Measurements from ENCODE around the gene SEMA3G. TPM values are rescaled to one million over a fixed set of nuclear protein-coding genes. Genes with fewer than 3 reads are reported as not detected.

The SEMA3G gene
- total and polyA plus RNA-seq, 4 donors, result 5.1 to 30.8 (median 14.9) TPM

DNA sequence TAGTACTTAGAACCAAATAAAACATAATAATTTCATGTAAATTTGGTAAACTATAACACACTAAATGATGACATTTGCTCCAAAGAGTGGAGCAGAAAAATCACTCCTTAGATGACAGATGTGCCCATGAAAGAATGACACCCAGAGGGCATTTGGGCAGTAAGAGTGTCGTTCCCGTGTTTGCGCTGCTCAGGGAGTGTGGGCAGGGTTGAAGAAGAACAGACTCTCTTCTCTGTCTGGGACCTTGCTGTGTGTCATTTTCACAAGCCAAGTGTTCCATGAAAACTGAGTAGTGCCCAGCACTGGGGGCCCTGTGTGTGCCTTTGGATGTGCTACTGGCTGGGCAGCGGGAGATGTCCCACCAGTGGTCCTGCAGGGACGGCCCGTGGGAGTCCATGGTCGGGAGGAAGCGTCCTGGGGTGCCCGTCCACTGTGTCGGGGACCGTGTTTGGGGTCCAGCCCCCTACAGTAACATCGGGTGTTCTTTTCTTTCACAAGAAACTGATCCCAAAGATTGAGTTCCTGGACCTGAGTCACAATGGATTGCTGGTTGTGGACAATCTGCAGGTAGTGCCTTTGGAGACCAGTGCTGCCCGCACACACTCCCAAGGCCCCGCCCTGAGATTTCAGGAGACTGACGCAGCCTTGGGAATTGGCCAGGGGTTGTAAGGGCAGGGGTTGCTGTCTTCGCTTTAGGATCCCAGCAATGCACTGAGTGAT lies 32.3 kb upstream of the SEMA3G start:
- peaks cover 32 to 88% (median 72%) of the 10 kb centered on the region in 4 donors for H3K36me3 ChIP-seq (ENCODE audit: control insufficient read depth in 4 of 4, insufficient read depth in 4 of 4, low read length in 4 of 4)
- no peak overlapping the region for H3K4me3 ChIP-seq
- 97 to 98% methylated on average over 16 of the region's 16 CpGs for WGBS, 2 donors
- DNase-seq (no peak), ATAC-seq (ENCODE audit: insufficient read depth, low FRiP score) (no peak)
- no peaks in the 10 kb centered on the region for H3K9me3 ChIP-seq (ENCODE audit: control insufficient read depth in 4 of 4, insufficient read depth in 3 of 4, low read length in 3 of 4)
- no peak for TF ChIP-seq CTCF (IDR thresholded peaks at IDR 0.05; ENCODE audit: control extremely low read depth, extremely low read depth)
- no peak overlapping the region for H3K27ac ChIP-seq (ENCODE audit: low read depth in 1 of 2, low read length in 1 of 2)
- no peaks in the 10 kb centered on the region for H3K27me3 ChIP-seq (ENCODE audit: control insufficient read depth in 3 of 3, insufficient read depth in 3 of 3, low read length in 2 of 3)
- H3K4me1 ChIP-seq (ENCODE audit: control insufficient read depth in 5 of 5, insufficient read depth in 5 of 5, low read length in 5 of 5), result peaks cover 0 to 1% (median 0%) of the 10 kb centered on the region in 5 donors
- H3K9ac ChIP-seq (ENCODE audit: insufficient read depth in 1 of 2, low read length in 2 of 2), result no peak overlapping the region

DNA sequence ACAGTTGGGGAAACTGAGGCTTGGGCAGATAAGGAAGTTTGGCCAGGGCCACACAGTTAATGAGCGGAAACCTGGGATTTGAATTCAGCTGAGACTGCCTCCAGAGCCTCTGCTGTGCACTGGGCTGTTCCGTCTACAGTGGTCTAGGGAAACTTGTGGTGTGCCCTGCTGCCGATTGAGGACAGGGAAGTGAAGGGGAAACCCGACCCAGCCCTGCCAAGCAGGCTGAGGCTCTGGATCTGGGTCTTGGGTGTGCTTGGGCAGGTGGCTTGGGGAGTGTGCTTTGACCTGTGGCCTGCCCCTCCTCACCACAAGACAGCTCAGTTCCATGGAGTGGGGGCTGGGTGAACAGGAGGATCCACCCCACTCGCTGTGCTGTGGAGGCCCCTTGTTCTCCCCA lies 28.1 kb upstream of the SEMA3G start:
- DNase-seq, result no peak
- no peak for TF ChIP-seq CTCF (IDR thresholded peaks at IDR 0.05; ENCODE audit: control extremely low read depth, extremely low read depth)
- peaks cover 16 to 64% (median 48%) of the 10 kb centered on the region in 4 donors for H3K36me3 ChIP-seq (ENCODE audit: control insufficient read depth in 4 of 4, insufficient read depth in 4 of 4, low read length in 4 of 4)
- H3K4me3 ChIP-seq, result no peak overlapping the region
- peaks cover 0 to 11% (median 0%) of the 10 kb centered on the region in 5 donors for H3K4me1 ChIP-seq (ENCODE audit: control insufficient read depth in 5 of 5, insufficient read depth in 5 of 5, low read length in 5 of 5)
- ATAC-seq (ENCODE audit: insufficient read depth, low FRiP score), result no peak
- 80 to 85% methylated on average over 5 of the region's 5 CpGs for WGBS, 2 donors
- no peaks in the 10 kb centered on the region for H3K27me3 ChIP-seq (ENCODE audit: control insufficient read depth in 3 of 3, insufficient read depth in 3 of 3, low read length in 2 of 3)
- H3K9me3 ChIP-seq (ENCODE audit: control insufficient read depth in 4 of 4, insufficient read depth in 3 of 4, low read length in 3 of 4), result no peaks in the 10 kb centered on the region
- H3K9ac ChIP-seq (ENCODE audit: insufficient read depth in 1 of 2, low read length in 2 of 2), result no peak overlapping the region
- H3K27ac ChIP-seq (ENCODE audit: low read depth in 1 of 2, low read length in 1 of 2), result no peak overlapping the region

DNA sequence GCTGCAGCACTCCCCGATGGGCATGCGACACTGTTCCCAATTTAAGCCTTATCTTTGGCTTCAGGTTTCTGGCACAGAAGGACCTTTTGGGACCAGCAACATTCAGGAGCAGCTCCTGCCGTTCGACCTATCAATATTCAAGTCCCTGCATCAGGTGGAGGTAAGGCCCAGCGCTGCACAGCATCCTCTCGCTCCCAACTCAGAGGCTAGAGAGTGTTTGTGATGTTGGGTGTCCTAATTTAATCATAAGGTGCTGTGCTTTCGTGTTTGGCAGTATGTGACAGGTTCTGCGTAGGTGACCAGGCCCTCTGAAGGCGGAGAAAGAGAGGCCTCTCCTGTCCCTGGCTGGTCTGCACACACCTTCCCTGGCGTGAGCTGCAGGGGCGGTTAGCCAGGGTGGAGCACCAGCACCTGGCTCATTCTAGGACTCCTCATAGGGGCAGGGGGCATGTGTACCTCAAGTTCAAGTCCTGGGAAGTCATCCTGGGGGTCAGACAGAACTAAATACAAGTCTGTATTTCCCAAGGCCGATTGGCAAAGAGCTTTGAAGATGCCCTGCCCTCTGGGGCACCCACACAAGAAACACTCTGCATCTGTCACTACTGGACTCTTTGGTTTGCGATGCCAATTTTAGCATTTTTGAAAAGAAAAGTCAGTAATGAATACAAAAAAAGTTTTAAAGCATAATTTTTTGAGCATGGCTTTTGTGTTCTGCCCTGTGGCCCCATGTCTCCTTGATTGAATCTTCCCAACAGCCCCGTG lies 27.5 kb upstream of the SEMA3G start:
- ATAC-seq (ENCODE audit: insufficient read depth, low FRiP score) (no peak), DNase-seq (no peak)
- no peaks in the 10 kb centered on the region for H3K27me3 ChIP-seq (ENCODE audit: control insufficient read depth in 3 of 3, insufficient read depth in 3 of 3, low read length in 2 of 3)
- peaks cover 0 to 11% (median 0%) of the 10 kb centered on the region in 5 donors for H3K4me1 ChIP-seq (ENCODE audit: control insufficient read depth in 5 of 5, insufficient read depth in 5 of 5, low read length in 5 of 5)
- H3K9ac ChIP-seq (ENCODE audit: insufficient read depth in 1 of 2, low read length in 2 of 2), result no peak overlapping the region
- peaks cover 11 to 58% (median 42%) of the 10 kb centered on the region in 4 donors for H3K36me3 ChIP-seq (ENCODE audit: control insufficient read depth in 4 of 4, insufficient read depth in 4 of 4, low read length in 4 of 4)
- no peaks in the 10 kb centered on the region for H3K9me3 ChIP-seq (ENCODE audit: control insufficient read depth in 4 of 4, insufficient read depth in 3 of 4, low read length in 3 of 4)
- H3K27ac ChIP-seq (ENCODE audit: low read depth in 1 of 2, low read length in 1 of 2), result no peak overlapping the region
- TF ChIP-seq CTCF (IDR thresholded peaks at IDR 0.05; ENCODE audit: control extremely low read depth, extremely low read depth), result no peak
- H3K4me3 ChIP-seq, result no peak overlapping the region
- WGBS, 2 donors, result 70 to 79% methylated on average over 14 of the region's 14 CpGs
